HG03135 (cell line): ENCODE results near the gene NADSYN1.

Source experiments
- ATAC-seq: cut with Tn5 transposase; IDR thresholded peaks from one replicate; pipeline ENCODE4 v1.9.1; 2021; ENCODE audit warnings: mild to moderate bottlenecking, moderate library complexity; ENCODE audit not compliant: unreplicated experiment

The NADSYN1 gene

GRCh38 chr11:71449596-71449995, 3.4 kb upstream of the NADSYN1 start:
- ATAC-seq, result no peak

DNA sequence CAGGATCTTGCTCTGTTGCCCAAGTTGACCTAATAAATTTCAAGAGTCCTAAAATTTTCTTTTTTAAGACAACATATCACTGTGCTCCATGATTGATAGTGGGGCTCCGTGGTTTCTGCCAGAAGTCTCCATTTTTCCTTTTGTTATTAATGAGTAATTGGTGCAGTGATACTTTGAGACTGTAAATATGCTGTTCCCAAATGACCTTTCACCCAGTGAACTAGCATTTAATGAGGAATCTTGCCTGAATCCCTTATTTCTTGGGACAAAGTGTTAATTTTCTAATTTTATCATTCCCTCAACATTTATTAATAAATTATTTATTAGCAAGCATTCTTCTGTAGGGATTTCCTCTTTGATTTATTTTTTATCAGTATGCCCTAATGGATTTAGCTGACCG, 2.5 kb upstream of the NADSYN1 start:
- no peak for ATAC-seq

DNA sequence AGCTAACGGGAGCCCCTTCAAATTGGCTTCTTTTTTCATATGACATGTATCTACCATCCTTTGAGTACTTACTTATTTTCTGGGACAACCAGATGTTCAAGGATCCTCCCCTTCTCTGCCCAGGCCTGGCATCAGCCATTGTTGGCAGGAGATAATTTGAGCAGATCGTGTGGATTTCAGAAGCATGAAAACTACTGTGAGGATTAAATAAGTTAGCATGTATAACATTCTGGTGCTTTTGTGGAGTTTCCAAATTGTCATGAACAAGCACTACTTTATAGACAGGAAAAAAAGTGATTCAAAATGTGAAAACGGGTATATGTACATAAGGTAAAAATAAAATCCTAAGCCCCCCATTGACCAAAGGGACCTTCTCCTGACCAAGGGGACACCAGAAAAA, 2.1 kb upstream of the NADSYN1 start:
- ATAC-seq, result no peak

- no peak for ATAC-seq
Observed at GRCh38 chr11:71451596-71452198, 1.3 kb upstream of the NADSYN1 start.

GRCh38 chr11:71452199-71453036, 585 bp upstream of the NADSYN1 start:
- no peak for ATAC-seq

GRCh38 chr11:71453918-71454304, 908 bp downstream of the NADSYN1 start:
- no peak for ATAC-seq

- ATAC-seq, result no peak
Observed at GRCh38 chr11:71454470-71455113, 1.6 kb downstream of the NADSYN1 start.

GRCh38 chr11:71456294-71456693, 3.3 kb downstream of the NADSYN1 start:
- no peak for ATAC-seq

DNA sequence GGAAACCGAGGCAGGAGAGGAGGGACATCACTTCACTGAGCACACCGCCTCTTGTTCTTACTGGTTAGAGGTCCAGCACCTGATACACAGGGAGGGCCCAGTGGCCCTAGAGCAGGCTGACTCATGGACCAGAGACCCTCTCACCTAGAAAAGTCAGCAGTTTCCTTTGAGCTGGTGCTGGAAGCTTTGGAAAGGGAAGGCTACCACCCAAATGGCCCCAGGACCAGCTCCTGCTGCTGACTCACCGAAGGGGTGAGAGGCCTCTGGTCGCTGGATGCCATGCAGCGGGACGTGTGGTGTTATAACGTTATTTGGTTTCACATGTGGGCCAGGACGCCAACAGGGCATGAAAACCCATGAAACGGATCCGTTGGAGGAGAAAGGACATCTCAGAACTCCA, 3.8 kb downstream of the NADSYN1 start:
- ATAC-seq, result no peak

- ATAC-seq, result no peak
Observed at GRCh38 chr11:71458146-71459070, 5.4 kb downstream of the NADSYN1 start.

DNA sequence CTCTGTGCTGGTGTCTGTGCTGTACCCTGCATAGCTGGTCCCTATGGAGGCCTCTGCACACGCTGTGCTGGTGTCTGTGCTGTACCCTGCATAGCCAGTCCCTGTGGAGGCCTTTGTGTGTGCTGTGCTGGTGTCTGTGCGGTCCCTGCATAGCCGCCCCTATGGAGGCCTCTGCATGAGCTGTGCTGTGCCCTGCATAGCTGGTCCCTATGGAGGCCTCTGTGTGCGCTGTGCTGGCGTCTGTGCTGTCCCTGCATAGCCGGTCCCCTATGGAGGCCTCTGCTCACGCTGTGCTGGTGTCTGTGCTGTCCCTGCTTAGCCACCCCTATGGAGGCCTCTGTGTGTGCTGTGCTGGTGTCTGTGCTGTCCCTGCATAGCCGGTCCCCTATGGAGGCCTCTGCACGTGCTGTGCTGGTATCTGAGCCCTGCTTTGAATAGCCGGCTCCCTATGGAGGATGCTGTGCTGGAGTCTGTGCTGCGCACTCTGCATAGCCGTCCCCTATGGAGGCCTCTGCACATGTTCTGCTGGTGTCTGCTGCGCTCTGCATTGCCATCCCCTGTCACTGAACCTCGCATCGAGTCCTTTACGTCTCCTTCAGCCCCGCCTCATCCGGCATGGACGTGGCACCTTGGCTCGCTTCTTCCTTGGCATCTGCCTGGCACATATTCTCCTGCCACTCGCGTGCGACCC, 6.2 kb downstream of the NADSYN1 start:
- no peak for ATAC-seq

GRCh38 chr11:71459767-71460320, 6.8 kb downstream of the NADSYN1 start:
- no peak for ATAC-seq

DNA sequence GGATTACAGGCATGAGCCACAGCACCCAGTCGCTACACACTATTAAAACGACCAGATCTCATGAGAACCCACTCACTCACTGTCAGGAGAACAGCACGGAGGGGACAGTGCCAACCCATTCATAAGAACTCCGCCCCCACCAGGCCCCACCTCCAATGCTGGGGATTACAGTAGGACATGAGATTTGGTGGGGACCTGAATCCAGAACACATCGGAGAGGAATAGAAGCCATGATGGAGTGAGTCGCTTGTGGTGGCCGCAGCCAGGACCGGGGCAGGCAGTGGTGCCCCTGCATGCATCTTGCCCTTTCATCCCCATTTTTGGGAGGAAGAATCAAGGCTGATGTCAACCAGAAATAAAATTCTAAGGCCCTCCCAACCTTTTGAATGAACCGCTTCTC, 8.7 kb downstream of the NADSYN1 start:
- no peak for ATAC-seq

DNA sequence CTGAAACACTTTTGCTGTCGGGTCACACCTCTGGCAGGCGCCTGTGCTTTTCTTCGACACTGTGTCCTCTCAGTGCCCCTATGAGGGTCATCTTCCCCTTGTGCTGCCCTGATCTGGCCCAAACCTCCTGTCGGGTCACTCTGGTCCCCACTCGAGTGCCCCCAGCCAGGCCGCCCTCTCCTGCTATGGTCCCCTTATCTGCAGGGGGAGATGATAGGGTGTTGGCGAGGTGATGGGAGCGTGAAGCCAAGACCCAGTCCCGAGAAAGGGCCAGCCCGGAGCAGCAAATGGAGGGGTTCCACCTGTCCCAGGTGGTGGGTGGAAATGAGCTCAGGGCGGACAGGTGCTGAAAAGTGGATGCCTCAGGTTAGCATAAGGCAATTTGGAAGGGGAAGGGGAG, 9.7 kb downstream of the NADSYN1 start:
- ATAC-seq, result no peak

GRCh38 chr11:71463331-71464211, 10.6 kb downstream of the NADSYN1 start:
- no peak for ATAC-seq

DNA sequence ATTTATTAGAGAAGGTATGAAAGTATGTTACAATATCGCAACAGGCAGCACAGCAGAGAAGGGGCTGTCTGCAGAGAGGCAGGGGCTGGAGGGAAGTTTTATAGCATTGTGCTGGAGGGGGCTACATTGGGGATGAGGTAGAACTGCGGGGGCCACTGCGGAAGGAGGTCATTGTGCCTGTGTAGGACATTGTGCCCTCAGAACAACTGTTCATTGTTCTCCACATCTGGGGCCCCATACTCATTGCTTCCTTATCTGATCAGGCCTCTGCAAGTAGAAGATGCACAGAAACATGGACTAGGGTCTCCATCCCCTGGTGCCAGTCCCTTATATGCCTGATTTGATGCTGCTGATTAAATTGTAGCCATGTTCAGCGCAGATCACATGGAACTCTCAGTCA, 12.1 kb downstream of the NADSYN1 start:
- ATAC-seq, result no peak

- no peak for ATAC-seq
Observed at GRCh38 chr11:71466358-71466757, 13.4 kb downstream of the NADSYN1 start.

GRCh38 chr11:71467164-71467563, 14.2 kb downstream of the NADSYN1 start:
- no peak for ATAC-seq

DNA sequence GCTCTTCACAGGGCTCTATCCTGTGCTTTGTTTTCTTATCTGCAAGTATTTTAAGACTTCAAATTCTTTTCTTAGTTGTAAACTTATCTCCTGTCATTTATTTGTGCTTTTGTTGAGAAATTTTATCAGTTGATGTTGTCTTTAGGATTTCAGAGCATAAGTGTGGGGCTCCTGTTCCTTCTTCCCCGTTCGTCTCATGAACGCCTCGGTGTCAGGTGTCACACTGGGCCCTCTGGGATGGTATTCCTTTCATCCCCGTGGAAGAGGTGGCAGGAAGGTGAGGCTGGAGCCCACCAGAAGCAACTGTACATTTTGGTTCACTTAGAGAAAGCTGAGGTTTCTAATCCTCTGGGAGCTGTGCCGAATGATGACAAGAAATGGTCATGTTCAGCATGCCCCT, 17.9 kb downstream of the NADSYN1 start:
- ATAC-seq, result no peak
